HG02759 (cell line): ENCODE results near the gene DHRS7B.

Source experiments
- ATAC-seq: cut with Tn5 transposase; IDR thresholded peaks from one replicate; pipeline ENCODE4 v1.9.1; 2021; ENCODE audit warnings: mild to moderate bottlenecking, moderate library complexity; ENCODE audit not compliant: unreplicated experiment

The DHRS7B gene

DNA sequence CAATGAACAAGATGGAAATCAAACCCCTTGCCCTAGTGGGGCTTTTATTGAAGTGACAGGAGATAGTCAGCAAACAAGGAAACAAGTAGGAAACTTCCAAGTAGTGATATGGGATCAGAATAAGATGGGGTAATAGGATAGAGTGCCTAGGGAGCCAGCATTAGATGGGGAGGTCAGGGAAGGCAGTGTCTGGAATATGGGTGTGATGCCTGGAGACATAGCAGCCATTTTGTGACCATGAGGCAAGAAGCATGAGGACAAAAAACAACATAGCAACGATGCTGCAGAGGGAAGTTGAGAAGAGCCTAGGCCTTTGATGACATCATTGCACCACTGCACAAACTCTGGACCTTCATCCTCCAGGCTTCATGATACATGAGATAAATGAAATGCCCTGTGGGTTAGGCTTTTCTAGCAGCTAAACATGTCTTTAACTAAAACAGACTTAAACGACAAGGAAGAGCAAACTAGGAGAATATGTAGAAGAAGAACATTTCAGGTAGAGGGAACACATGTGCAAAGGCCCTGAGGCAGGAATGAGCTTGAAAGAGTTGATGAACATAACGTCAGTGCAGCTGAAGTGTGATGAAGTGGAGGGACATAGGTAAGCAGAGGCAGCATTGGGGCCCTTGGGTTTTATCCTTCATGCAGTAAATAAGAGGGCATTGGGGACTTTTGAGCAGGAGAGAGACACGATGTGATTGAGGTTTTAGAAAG is 105.4 kb downstream of the DHRS7B start:
- ATAC-seq, result no peak

GRCh38 chr17:21233581-21234347 is 107.0 kb downstream of the DHRS7B start:
- no peak for ATAC-seq

DNA sequence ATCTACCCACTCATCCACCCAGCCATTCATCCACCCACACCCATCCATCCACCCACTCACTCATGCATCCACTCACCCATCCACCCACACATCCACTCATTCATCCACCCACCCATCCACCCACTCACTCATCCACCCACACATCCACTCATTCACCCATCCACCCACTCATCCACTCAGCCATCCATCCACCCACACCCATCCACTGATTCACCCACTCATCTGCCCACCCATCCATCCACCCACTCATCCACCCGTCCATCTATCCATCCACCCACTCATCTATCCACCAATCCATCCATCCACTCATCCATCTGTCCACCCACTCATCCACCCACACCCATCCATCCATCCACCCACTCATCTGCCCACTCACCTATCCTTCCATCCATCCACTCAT is 109.2 kb downstream of the DHRS7B start:
- ATAC-seq, result no peak

DNA sequence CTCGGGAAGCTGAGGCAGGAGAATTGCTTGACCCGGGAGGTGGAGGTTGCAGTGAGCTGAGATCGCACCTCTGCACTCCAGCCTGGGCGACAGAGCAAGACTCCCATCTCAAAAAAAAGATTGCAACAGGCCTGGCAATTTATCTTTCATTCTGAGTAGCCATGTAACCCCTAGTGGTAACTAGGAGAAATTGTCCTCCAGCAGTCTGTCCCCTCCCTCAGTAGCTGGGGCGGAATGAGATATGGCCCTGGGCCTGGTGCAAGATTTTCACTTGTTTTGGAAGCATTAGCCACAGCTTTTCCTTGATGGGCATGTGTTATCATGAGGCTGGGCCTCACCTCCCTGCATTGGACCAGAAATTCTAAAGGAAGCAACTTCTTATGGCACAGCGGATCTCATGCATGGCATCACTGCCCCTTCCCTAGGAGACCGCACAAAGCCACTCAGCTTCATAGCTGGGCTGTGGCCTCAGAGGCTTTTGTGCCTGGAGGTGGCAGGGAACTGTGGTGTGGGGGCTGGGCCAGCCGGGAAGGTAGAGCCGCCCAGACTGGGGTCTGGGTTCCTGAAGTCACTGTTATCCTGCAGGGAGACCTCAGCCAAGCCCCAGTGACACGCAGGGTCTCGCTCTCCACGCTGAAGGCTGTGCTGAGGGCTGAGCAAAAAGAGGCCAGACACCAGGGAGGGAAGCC is 113.1 kb downstream of the DHRS7B start:
- no peak for ATAC-seq

DNA sequence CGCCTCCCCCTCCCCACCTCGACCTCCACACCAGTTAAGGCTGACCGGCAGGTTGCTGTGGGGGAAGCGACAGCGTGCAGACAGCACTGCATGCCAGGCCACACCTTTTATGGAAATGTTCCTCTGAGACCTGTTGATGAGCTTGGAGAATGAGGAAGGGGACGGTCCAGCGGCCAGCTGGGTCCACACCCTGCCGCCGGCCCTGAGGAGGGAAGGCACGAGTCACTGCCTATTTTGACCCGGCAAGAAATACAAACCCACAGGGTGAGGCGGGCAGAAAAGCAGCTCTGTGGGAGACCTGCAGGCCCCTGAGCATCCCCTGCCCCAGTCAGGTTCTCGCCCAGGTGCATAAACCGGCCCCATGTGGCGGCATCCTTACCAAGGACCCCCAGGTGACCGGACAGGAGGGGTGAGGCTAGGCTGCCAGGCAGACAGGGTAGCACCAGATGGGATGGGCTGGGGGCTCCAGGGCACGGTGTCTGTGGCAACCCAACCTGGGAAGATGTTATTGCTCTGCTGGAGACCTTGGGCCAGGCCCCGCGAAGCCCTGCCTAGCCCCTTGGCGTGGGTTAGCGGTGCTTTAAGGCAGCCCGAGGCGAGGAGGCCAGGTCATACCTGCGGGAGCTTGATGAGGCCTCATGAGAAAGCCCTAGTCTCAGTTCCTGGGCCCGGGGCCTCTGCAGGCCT is 113.7 kb downstream of the DHRS7B start:
- no peak for ATAC-seq
